Endothelial cell (in vitro differentiated cells): ENCODE data around the gene GRM7. TPM values are rescaled to one million over a fixed set of nuclear protein-coding genes. Genes with fewer than 3 reads are reported as not detected.

Experiments
- DNase-seq: peaks from one replicate; pipeline ENCODE4 v3.0.0; 2021; ENCODE audit warnings: low spot score
- H3K27ac Mint-ChIP-seq: one replicate; pipeline ENCODE4 v1.8.0; 2021; ENCODE audit warnings: mixed read lengths, inconsistent platforms; ENCODE audit not compliant: unreplicated experiment
- H3K27me3 Mint-ChIP-seq: one replicate; pipeline ENCODE4 v1.8.0; 2021; ENCODE audit warnings: mild to moderate bottlenecking, moderate library complexity, mixed read lengths, inconsistent platforms; ENCODE audit not compliant: unreplicated experiment
- H3K36me3 Mint-ChIP-seq: one replicate; pipeline ENCODE4 v1.8.0; 2021; ENCODE audit warnings: mild to moderate bottlenecking, low read depth, mixed read lengths, inconsistent platforms; ENCODE audit not compliant: unreplicated experiment
- H3K4me1 Mint-ChIP-seq: one replicate; pipeline ENCODE4 v1.8.0; 2021; ENCODE audit warnings: mild to moderate bottlenecking, mixed read lengths, inconsistent platforms; ENCODE audit not compliant: unreplicated experiment
- H3K4me3 Mint-ChIP-seq: one replicate; pipeline ENCODE4 v1.8.0; 2021; ENCODE audit warnings: mild to moderate bottlenecking, mixed read lengths, inconsistent platforms; ENCODE audit not compliant: unreplicated experiment
- H3K9me3 Mint-ChIP-seq: one replicate; pipeline ENCODE4 v1.8.0; 2021; ENCODE audit warnings: mixed read lengths, inconsistent platforms; ENCODE audit not compliant: unreplicated experiment
- CTCF ChIP-seq: fragments of 200-600 bp; sonication (generic); IDR thresholded peaks from one replicate; pipeline ENCODE4 v1.5.0; 2021; ENCODE audit warnings: antibody characterized with exemption; ENCODE audit not compliant: unreplicated experiment
- total RNA-seq: library from RNA; stranded (reverse); fragmentation: NEBNext Ultra II Directional; extraction: Animal tissue kit (Norgen Biotek cat#: 25700); gene quantifications from one replicate; pipeline ENCODE4 v1.2.1, GENCODE V29; 2021; ENCODE audit not compliant: unreplicated experiment

GRM7 gene
- total RNA-seq, 1 donor from 2014 or later, result 0.18 TPM

- Mint-ChIP-seq H3K27ac (no peak overlapping the region), H3K4me1 (no peaks in the 10 kb centered on the region)
- TF ChIP-seq CTCF, result no peak
These were observed 563.1 kb downstream of the GRM7 start for GRCh38 chr3:7423995-7424394.

GRCh38 chr3:7428206-7428718, 567.3 kb downstream of the GRM7 start:
- Mint-ChIP-seq H3K27ac (no peak overlapping the region), H3K36me3 (no peaks in the 10 kb centered on the region), H3K27me3 (no peaks in the 10 kb centered on the region), H3K4me1 (no peaks in the 10 kb centered on the region), H3K4me3 (no peak overlapping the region), H3K9me3 (peaks cover 4% of the 10 kb centered on the region)
- DNase-seq, result no peak
- TF ChIP-seq CTCF, result no peak

More at GRCh38 chr3:7423995-7424394, 563.1 kb downstream of the GRM7 start:
- no peaks in the 10 kb centered on the region for H3K27me3 Mint-ChIP-seq
- H3K9me3 Mint-ChIP-seq, result peaks cover 4% of the 10 kb centered on the region
- H3K4me3 Mint-ChIP-seq, result no peak overlapping the region
- no peaks in the 10 kb centered on the region for H3K36me3 Mint-ChIP-seq
- DNase-seq, result no peak

GRCh38 chr3:7432610-7433009, 571.7 kb downstream of the GRM7 start:
- Mint-ChIP-seq H3K27ac (no peak overlapping the region), H3K4me1 (no peaks in the 10 kb centered on the region)

GRCh38 chr3:7433073-7433472, 572.2 kb downstream of the GRM7 start:
- no peak overlapping the region for H3K27ac Mint-ChIP-seq
- H3K9me3 Mint-ChIP-seq, result no peaks in the 10 kb centered on the region
- H3K27me3 Mint-ChIP-seq, result no peaks in the 10 kb centered on the region
- H3K4me1 Mint-ChIP-seq, result no peaks in the 10 kb centered on the region
- TF ChIP-seq CTCF, result no peak
- H3K36me3 Mint-ChIP-seq, result no peaks in the 10 kb centered on the region
- DNase-seq, result no peak
- no peak overlapping the region for H3K4me3 Mint-ChIP-seq

More at GRCh38 chr3:7432610-7433009, 571.7 kb downstream of the GRM7 start:
- H3K27me3 Mint-ChIP-seq, result no peaks in the 10 kb centered on the region
- no peak overlapping the region for H3K4me3 Mint-ChIP-seq
- H3K9me3 Mint-ChIP-seq, result no peaks in the 10 kb centered on the region
- no peak for TF ChIP-seq CTCF
- no peaks in the 10 kb centered on the region for H3K36me3 Mint-ChIP-seq
- DNase-seq, result no peak

GRCh38 chr3:7436542-7436941, 575.6 kb downstream of the GRM7 start:
- Mint-ChIP-seq H3K27ac (no peak overlapping the region), H3K27me3 (no peaks in the 10 kb centered on the region), H3K4me3 (no peak overlapping the region), H3K36me3 (no peaks in the 10 kb centered on the region), H3K9me3 (no peaks in the 10 kb centered on the region), H3K4me1 (no peaks in the 10 kb centered on the region)
- no peak for DNase-seq
- no peak for TF ChIP-seq CTCF
